Lower leg skin (tissue), 4 donors: ENCODE measurements around the gene SWT1. TPM values are rescaled to one million over a fixed set of nuclear protein-coding genes. Genes with fewer than 3 reads are reported as not detected.

Experiments used
- DNase-seq, 2 donors: peaks; one replicate each; pipeline ENCODE4 v3.0.0-alpha.2; 2019; ENCODE audit warnings: low spot score in 2 of 2
- H3K4me3 ChIP-seq: fragments of 200-600 bp; sonication (generic); 2 replicates; pipeline ENCODE4 v1.5.1; 2017; ENCODE audit warnings: mild to moderate bottlenecking, low read depth; ENCODE audit not compliant: poor library complexity, severe bottlenecking
- CTCF ChIP-seq, 3 donors: fragments of 450-650 bp; IDR thresholded peaks; one replicate each; pipeline ENCODE4 v1.5.1; 2016; ENCODE audit warnings: antibody characterized with exemption in 3 of 3, mild to moderate bottlenecking in 3 of 3, moderate library complexity in 2 of 3
- POLR2A ChIP-seq, 2 donors: fragments of 450-650 bp; IDR thresholded peaks; one replicate each; pipeline ENCODE4 v1.6.1; 2016 to 2017; ENCODE audit warnings: antibody characterized with exemption in 2 of 2, mild to moderate bottlenecking in 1 of 2, moderate library complexity in 1 of 2
- WGBS, 2 donors: methylation state at CpG; one replicate each; pipeline ENCODE4 v1.1.5; 2018; 5-methylcytosine and 5-hydroxymethylcytosine counted together
- intact Hi-C: fragments of 100-400 bp; cut with DNase I; formaldehyde crosslinking; loops from one replicate; pipeline ENCODE4 v1.15.0; 2023; ENCODE audit warnings: low total_unique reads
- total RNA-seq, 4 donors: library from RNA; depleted of rRNA; stranded (reverse); fragments of >200 nt; gene quantifications; one replicate each; pipeline ENCODE4 v1.1.0, GENCODE V29; 2016

The SWT1 gene
- total RNA-seq, 4 donors from 2014 or later: 3.9 to 6.3 (median 4.5) TPM

- DNase-seq: no peak
- 84 to 91% methylated on average over 1 of the region's 1 CpG for WGBS, 2 donors
- no peak for TF ChIP-seq CTCF (IDR thresholded peaks at IDR 0.05)
- TF ChIP-seq POLR2A (IDR thresholded peaks at IDR 0.05): no peak
- H3K4me3 ChIP-seq: no peak overlapping the region
- intact Hi-C loops: no loop called here
Measured at GRCh38 chr1:185213091-185213490, 56.1 kb downstream of the SWT1 start.

GRCh38 chr1:185215911-185216310 lies 58.9 kb downstream of the SWT1 start:
- 89 to 91% methylated on average over 1 of the region's 1 CpG for WGBS, 2 donors
- TF ChIP-seq POLR2A (IDR thresholded peaks at IDR 0.05): no peak
- no peak for TF ChIP-seq CTCF (IDR thresholded peaks at IDR 0.05)
- intact Hi-C loops: no loop called here
- H3K4me3 ChIP-seq: no peak overlapping the region
- no peak for DNase-seq

- no peak overlapping the region for H3K4me3 ChIP-seq
- DNase-seq: no peak
- intact Hi-C loops: no loop called here
- 92 to 100% methylated on average over 1 of the region's 1 CpG for WGBS, 2 donors
- no peak for TF ChIP-seq POLR2A (IDR thresholded peaks at IDR 0.05)
- no peak for TF ChIP-seq CTCF (IDR thresholded peaks at IDR 0.05)
Measured at GRCh38 chr1:185224132-185224531, 67.2 kb downstream of the SWT1 start.

- WGBS, 2 donors: 90 to 93% methylated on average over 4 of the region's 4 CpGs
Measured at GRCh38 chr1:185227161-185227560, 70.2 kb downstream of the SWT1 start.

GRCh38 chr1:185228979-185229378 lies 72.0 kb downstream of the SWT1 start:
- intact Hi-C loops: no loop called here
- WGBS, 2 donors: 96 to 100% methylated on average over 4 of the region's 4 CpGs
- no peak for TF ChIP-seq POLR2A (IDR thresholded peaks at IDR 0.05)
- TF ChIP-seq CTCF (IDR thresholded peaks at IDR 0.05): no peak
- H3K4me3 ChIP-seq: no peak overlapping the region
- no peak for DNase-seq

More at GRCh38 chr1:185227161-185227560, 70.2 kb downstream of the SWT1 start:
- H3K4me3 ChIP-seq: no peak overlapping the region
- TF ChIP-seq CTCF (IDR thresholded peaks at IDR 0.05) (no peak), POLR2A (IDR thresholded peaks at IDR 0.05) (no peak)
- intact Hi-C loops: no loop called here
- DNase-seq: no peak

- 82 to 87% methylated on average over 2 of the region's 2 CpGs for WGBS, 2 donors
- intact Hi-C loops: no loop called here
Measured at GRCh38 chr1:185229981-185230380, 73.0 kb downstream of the SWT1 start.

More at GRCh38 chr1:185229981-185230380, 73.0 kb downstream of the SWT1 start:
- H3K4me3 ChIP-seq: no peak overlapping the region
- no peak for DNase-seq
- no peak for TF ChIP-seq POLR2A (IDR thresholded peaks at IDR 0.05)
- no peak for TF ChIP-seq CTCF (IDR thresholded peaks at IDR 0.05)
